IMR-90 (cell line): Measurements from ENCODE around the gene ATXN1. TPM values are rescaled to one million over a fixed set of nuclear protein-coding genes. Genes with fewer than 3 reads are reported as not detected.

Experiments
- ATAC-seq: fragments of 200-7000 bp; cut with Tn5 transposase; 2 replicates; pipeline ENCODE4 v1.9.1; 2020; ENCODE audit warnings: low read depth, mild to moderate bottlenecking, moderate library complexity
- BruUV-seq: library from RNA; stranded (reverse); fragments of 400-500 nt; replicated peaks from 2 replicates; lab custom pipeline; 2021; lab: Mats Ljungman, UMichigan
- CTCF ChIA-PET: fragments of 300-600 bp; formaldehyde crosslinking; extraction: SDS; loops from one replicate; lab custom pipeline; 2021; ENCODE audit warnings: antibody characterized with exemption; lab: Yijun Ruan, JAX
- POLR2A ChIA-PET: fragments of 300-600 bp; sonication (Branson Sonifier 250); formaldehyde crosslinking; loops from one replicate; lab custom pipeline; 2022; ENCODE audit warnings: antibody characterized with exemption; ENCODE audit not compliant: unreplicated experiment; lab: Charles Lee
- DNase-seq: peaks from one replicate; pipeline ENCODE4 v3.0.0; 2013
- H2AFZ ChIP-seq: replicated peaks from 2 replicates; pipeline ENCODE3; 2013; ENCODE audit warnings: low read length, mild to moderate bottlenecking; ENCODE audit not compliant: poor library complexity
- H2AK5ac ChIP-seq: 2 replicates; pipeline ENCODE4 v1.6.1; 2013; ENCODE audit warnings: low read depth, low read length, inconsistent platforms
- H2AK9ac ChIP-seq: replicated peaks from 2 replicates; pipeline ENCODE3; 2013; ENCODE audit warnings: mild to moderate bottlenecking, low read depth, low read length, moderate library complexity; ENCODE audit not compliant: poor library complexity
- H2BK120ac ChIP-seq: 2 replicates; pipeline ENCODE4 v1.6.1; 2013; ENCODE audit warnings: low read depth, low read length, inconsistent platforms
- H2BK15ac ChIP-seq: 3 replicates; pipeline ENCODE4 v1.6.1; 2013; ENCODE audit warnings: low read depth, low read length, inconsistent platforms
- H2BK20ac ChIP-seq: 2 replicates; pipeline ENCODE4 v1.6.1; 2013; ENCODE audit warnings: low read depth, mild to moderate bottlenecking, inconsistent platforms, low read length, moderate library complexity
- H2BK5ac ChIP-seq: 2 replicates; pipeline ENCODE4 v1.6.1; 2013; ENCODE audit warnings: mild to moderate bottlenecking, low read depth, low read length, inconsistent platforms; ENCODE audit not compliant: poor library complexity, severe bottlenecking
- H3K14ac ChIP-seq: replicated peaks from 2 replicates; pipeline ENCODE4 v1.6.1; 2013; ENCODE audit warnings: low read depth, low read length, inconsistent platforms
- H3K18ac ChIP-seq: 2 replicates; pipeline ENCODE4 v1.6.1; 2013; ENCODE audit warnings: low read depth, low read length, control low read depth
- H3K23ac ChIP-seq: 2 replicates; pipeline ENCODE4 v1.6.1; 2013; ENCODE audit warnings: low read depth, low read length, inconsistent platforms
- H3K27ac ChIP-seq: 2 replicates; pipeline ENCODE4 v1.5.1; 2013; ENCODE audit warnings: mild to moderate bottlenecking, control low read depth, low read length; ENCODE audit not compliant: insufficient read depth
- H3K27me3 ChIP-seq: 2 replicates; pipeline ENCODE4 v1.6.1; 2013; ENCODE audit warnings: low read length; ENCODE audit not compliant: control insufficient read depth, insufficient read depth
- H3K36me3 ChIP-seq: 2 replicates; pipeline ENCODE4 v1.6.1; 2013; ENCODE audit warnings: low read length, mixed read lengths; ENCODE audit not compliant: control insufficient read depth, insufficient read depth
- H3K4ac ChIP-seq: 2 replicates; pipeline ENCODE4 v1.6.1; 2013; ENCODE audit warnings: low read depth, low read length, inconsistent platforms
- H3K4me1 ChIP-seq: 2 replicates; pipeline ENCODE4 v1.6.1; 2013; ENCODE audit warnings: low read length, mixed read lengths; ENCODE audit not compliant: control insufficient read depth, insufficient read depth
- H3K4me2 ChIP-seq: 2 replicates; pipeline ENCODE4 v1.6.1; 2013; ENCODE audit warnings: low read depth, mild to moderate bottlenecking, control low read depth, low read length, moderate library complexity
- H3K4me3 ChIP-seq: 2 replicates; pipeline ENCODE4 v1.5.1; 2013; ENCODE audit warnings: low read depth, mild to moderate bottlenecking, control low read depth, low read length, moderate library complexity; ENCODE audit not compliant: insufficient read depth
- H3K56ac ChIP-seq: 2 replicates; pipeline ENCODE4 v1.6.1; 2013; ENCODE audit warnings: low read length, inconsistent platforms; ENCODE audit not compliant: insufficient read depth; ENCODE audit errors: extremely low read depth
- H3K79me1 ChIP-seq, 2 experiments: 2 replicates each; pipeline ENCODE4 v1.6.1; 2013; ENCODE audit warnings: low read length in 2 of 2, inconsistent platforms in 1 of 2, low read depth in 1 of 2
- H3K9ac ChIP-seq: 2 replicates; pipeline ENCODE4 v1.6.1; 2013; ENCODE audit warnings: low read depth, low read length, control low read depth
- H3K9me1 ChIP-seq: 2 replicates; pipeline ENCODE4 v1.6.1; 2013; ENCODE audit warnings: low read length, inconsistent platforms; ENCODE audit not compliant: insufficient read depth
- H3K9me3 ChIP-seq: 2 replicates; pipeline ENCODE4 v1.6.1; 2013; ENCODE audit warnings: low read length; ENCODE audit not compliant: control insufficient read depth, insufficient read depth
- H4K20me1 ChIP-seq: 2 replicates; pipeline ENCODE4 v1.6.1; 2013; ENCODE audit warnings: low read length, inconsistent platforms; ENCODE audit not compliant: insufficient read depth
- H4K5ac ChIP-seq: 2 replicates; pipeline ENCODE4 v1.6.1; 2013; ENCODE audit warnings: mild to moderate bottlenecking, low read depth, low read length, control low read depth
- H4K8ac ChIP-seq, 2 experiments: 2 replicates each; pipeline ENCODE4 v1.6.1; 2013; ENCODE audit warnings: low read depth in 2 of 2, low read length in 2 of 2, control low read depth in 1 of 2, inconsistent platforms in 1 of 2
- H4K91ac ChIP-seq: 2 replicates; pipeline ENCODE4 v1.6.1; 2013; ENCODE audit warnings: low read depth, low read length, inconsistent platforms; ENCODE audit not compliant: insufficient read depth
- CTCF ChIP-seq: conservative IDR thresholded peaks from 2 replicates; pipeline ENCODE4 v1.5.1; 2012; ENCODE audit warnings: mild to moderate bottlenecking, low read depth, low read length, improper control_type of control experiment
- MAFK ChIP-seq: IDR thresholded peaks from 2 replicates; pipeline ENCODE4 v1.6.1; 2012; ENCODE audit warnings: low read depth, low read length, improper control_type of control experiment
- RFX5 ChIP-seq: IDR thresholded peaks from 2 replicates; pipeline ENCODE4 v1.8.0; 2012; ENCODE audit warnings: low read depth, mild to moderate bottlenecking, low read length, moderate library complexity
- WGBS, 2 experiments: methylation state at CpG; one replicate each; pipeline versions ENCODE4 v1.1.5 to v1.1.7; 2013; ENCODE audit warnings: missing lambda C conversion rate in 2 of 2; ENCODE audit not compliant: insufficient read length in 1 of 2; ENCODE audit errors: extremely low coverage in 2 of 2; 5-methylcytosine and 5-hydroxymethylcytosine counted together
- dilution Hi-C: fragments of 300-500 bp; cut with HindIII; formaldehyde crosslinking; loops from one replicate; pipeline ENCODE4 v1.14.3; 2018; ENCODE audit warnings: low sequenced_read_pairs; ENCODE audit not compliant: unreplicated experiment
- in situ Hi-C: fragments of 300-500 bp; cut with MboI; formaldehyde crosslinking; loops from 3 replicates; pipeline ENCODE4 v1.14.3; 2019; ENCODE audit warnings: low sequenced_read_pairs, inconsistent platforms, mixed read lengths
- intact Hi-C: fragments of 100-400 bp; cut with micrococcal nuclease; formaldehyde crosslinking; loops from 2 replicates; pipeline ENCODE4 v1.10.0; 2022
- polyA plus RNA-seq, 3 experiments: library from polyadenylated mRNA; depleted of rRNA; stranded (reverse); fragments of >200 nt; gene quantifications; 2 replicates each; pipeline ENCODE4 v1.2.3, GENCODE V29; 2012; ENCODE audit warnings: low replicate concordance in 1 of 3
- total RNA-seq: library from RNA; depleted of rRNA; stranded (reverse); fragments of >200 nt; gene quantifications from 2 replicates; pipeline ENCODE4 v1.2.3, GENCODE V29; 2012

The ATXN1 gene
- total and polyA plus RNA-seq, 2 of the 4 experiments (the other 2 are of a cell fraction): 7.3 to 11.1 TPM

GRCh38 chr6:16700202-16700915 lies 60.9 kb downstream of the ATXN1 start (continued):
- TF ChIP-seq RFX5: no peak

GRCh38 chr6:16698997-16699868 lies 62.0 kb downstream of the ATXN1 start:
- Histone ChIP-seq H3K9me3 (no peaks in the 10 kb centered on the region), H3K79me1 (peaks cover 23 to 70% of the 10 kb centered on the region in 2 experiments; a peak in 3 of 4 replicates), H4K5ac (no peak overlapping the region), H2BK15ac (no peak overlapping the region; the same call in 2 of the 3 replicates), H3K9me1 (peaks cover 8% of the 10 kb centered on the region; the same call in 1 of the 2 replicates), H3K14ac (no peak overlapping the region; the same call in 1 of the 2 replicates), H4K91ac (no peak overlapping the region), H3K4ac (no peak overlapping the region), H3K27me3 (no peaks in the 10 kb centered on the region), H2BK120ac (no peak overlapping the region), H4K8ac (no peak overlapping the region), H3K18ac (no peak overlapping the region), H4K20me1 (peaks cover 38% of the 10 kb centered on the region; the same call in 1 of the 2 replicates), H2BK20ac (no peak overlapping the region), H3K4me1 (peaks cover 14% of the 10 kb centered on the region), H3K4me2 (peak overlapping the region; percentile 46), H2AK9ac (no peak overlapping the region), H3K36me3 (0 out of 2 replicates have a peak, but pooled peaks cover 1% of the 10 kb centered on the region), H3K27ac (no peak overlapping the region), H2AFZ (no peak overlapping the region), H3K9ac (no peak overlapping the region), H3K4me3 (no peak overlapping the region), H3K56ac (no peak overlapping the region), H2AK5ac (no peak overlapping the region), H3K23ac (no peak overlapping the region), H2BK5ac (no peak overlapping the region)
- intact Hi-C loops: no loop called here
- ChIA-PET CTCF (interaction anchor here (0.7 to 1.4 kb wide), 2 partner anchors 10 to 185 kb away, joined by 3 to 7 read pairs; no protein-coding TSS in a partner anchor), POLR2A (no interaction called here)
- DNase-seq (peak; percentile 62), ATAC-seq (peak; percentile 58)
- BruUV-seq: no TSS peak
- in situ Hi-C loops: no loop called here
- TF ChIP-seq CTCF: no peak
- no peak for TF ChIP-seq MAFK
- dilution Hi-C loops: no loop called here
- WGBS, 2 experiments: 100% methylated on average over 1 of the region's 7 CpGs; no CpG with 5 or more reads in 1 of the 2 experiments
